Right lobe of liver (tissue), 4 donors: Measurements from ENCODE around the gene ANKLE1.

Experiments used
- POLR2A ChIP-seq: fragments of 450-650 bp; IDR thresholded peaks from one replicate; pipeline ENCODE4 v1.6.1; 2017; ENCODE audit warnings: antibody characterized with exemption, mild to moderate bottlenecking
- TF ChIP-seq, protein P1 (sequence below), 4 donors: fragments of 200-600 bp in 3 of 4; fragments of 450-650 bp in 1 of 4; IDR thresholded peaks; one replicate each; pipeline versions ENCODE4 v1.5.1 to v1.8.0; 2016 to 2022; ENCODE audit warnings: antibody characterized with exemption in 4 of 4, mild to moderate bottlenecking in 2 of 4
- donor health status: DM: no; HTN: no; CAD: no.
- donor health status: DM: no; HTN: no; CAD: no.
- donor health status: DM: no; HTN: yes; CAD: no.

DNA sequence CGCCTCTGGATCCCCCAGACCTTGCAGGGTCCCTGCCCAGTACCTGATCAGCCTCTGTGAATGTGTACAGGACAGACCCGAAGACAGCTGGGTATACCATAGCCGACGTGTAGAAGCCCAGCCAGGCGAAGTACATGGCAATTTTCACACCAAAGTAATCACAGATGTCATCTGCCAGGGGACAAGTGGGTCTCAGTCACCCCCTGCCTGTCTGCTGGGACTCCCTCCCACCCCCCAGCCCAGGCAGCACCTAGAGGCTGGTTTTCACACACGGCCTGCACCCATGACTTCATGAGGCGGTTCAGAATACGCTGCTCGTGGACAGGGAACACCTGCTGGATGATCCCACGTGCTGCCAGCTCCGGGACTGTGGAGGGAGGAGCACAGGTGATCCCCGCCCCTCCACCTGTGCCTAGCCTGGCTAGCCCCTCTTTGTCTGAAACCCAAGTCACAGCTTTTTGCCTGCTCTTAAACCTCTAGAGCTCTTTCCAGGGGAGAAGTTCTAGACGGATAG is 49.4 kb downstream of the ANKLE1 start:
- TF ChIP-seq, protein P1, sequence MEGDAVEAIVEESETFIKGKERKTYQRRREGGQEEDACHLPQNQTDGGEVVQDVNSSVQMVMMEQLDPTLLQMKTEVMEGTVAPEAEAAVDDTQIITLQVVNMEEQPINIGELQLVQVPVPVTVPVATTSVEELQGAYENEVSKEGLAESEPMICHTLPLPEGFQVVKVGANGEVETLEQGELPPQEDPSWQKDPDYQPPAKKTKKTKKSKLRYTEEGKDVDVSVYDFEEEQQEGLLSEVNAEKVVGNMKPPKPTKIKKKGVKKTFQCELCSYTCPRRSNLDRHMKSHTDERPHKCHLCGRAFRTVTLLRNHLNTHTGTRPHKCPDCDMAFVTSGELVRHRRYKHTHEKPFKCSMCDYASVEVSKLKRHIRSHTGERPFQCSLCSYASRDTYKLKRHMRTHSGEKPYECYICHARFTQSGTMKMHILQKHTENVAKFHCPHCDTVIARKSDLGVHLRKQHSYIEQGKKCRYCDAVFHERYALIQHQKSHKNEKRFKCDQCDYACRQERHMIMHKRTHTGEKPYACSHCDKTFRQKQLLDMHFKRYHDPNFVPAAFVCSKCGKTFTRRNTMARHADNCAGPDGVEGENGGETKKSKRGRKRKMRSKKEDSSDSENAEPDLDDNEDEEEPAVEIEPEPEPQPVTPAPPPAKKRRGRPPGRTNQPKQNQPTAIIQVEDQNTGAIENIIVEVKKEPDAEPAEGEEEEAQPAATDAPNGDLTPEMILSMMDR (IDR thresholded peaks at IDR 0.05): no peak
- TF ChIP-seq POLR2A: no peak
